PFSK-1 (cell line): ENCODE results near the gene GH1.

Source experiments
- FOXP2 ChIP-seq: optimal IDR thresholded peaks from 2 replicates; pipeline ENCODE3; 2011; ENCODE audit warnings: borderline replicate concordance, control low read depth, inconsistent platforms; ENCODE audit not compliant: insufficient read depth; ENCODE audit errors: extremely low read length, extremely low read depth
- POLR2AphosphoS5 ChIP-seq: IDR thresholded peaks from 2 replicates; pipeline ENCODE4 v1.6.1; 2012; ENCODE audit warnings: low read depth, mild to moderate bottlenecking, control low read depth, low read length, moderate library complexity

GRCh38 chr17:63917646-63918045 is 993 bp downstream of the GH1 start:
- TF ChIP-seq POLR2AphosphoS5, result no peak
- TF ChIP-seq FOXP2, result no peak
